Measurements from ENCODE around the gene TPCN1.

TPCN1 gene

GRCh38 chr12:113242560-113242959 is 21.3 kb downstream of the TPCN1 start:
- DNase-seq, result no peak

- no peak for DNase-seq
Measured at GRCh38 chr12:113244047-113244460, 22.8 kb downstream of the TPCN1 start.

GRCh38 chr12:113244478-113244958 is 23.3 kb downstream of the TPCN1 start:
- DNase-seq, result no peak

- DNase-seq, result peak; percentile 39 to 78
Measured at GRCh38 chr12:113245695-113246477, 24.6 kb downstream of the TPCN1 start.

- no peak for DNase-seq
Measured at GRCh38 chr12:113246478-113247122, 25.3 kb downstream of the TPCN1 start.

- DNase-seq, result peak in 1 of 2 experiments; percentile 57
Measured at GRCh38 chr12:113247123-113248050, 26.1 kb downstream of the TPCN1 start.

- DNase-seq, result no peak
Measured at GRCh38 chr12:113248051-113248825, 27.0 kb downstream of the TPCN1 start.

GRCh38 chr12:113248842-113249435 is 27.7 kb downstream of the TPCN1 start:
- DNase-seq, result no peak

- no peak for DNase-seq
Measured at GRCh38 chr12:113249546-113249945, 28.3 kb downstream of the TPCN1 start.

- no peak for DNase-seq
Measured at GRCh38 chr12:113250045-113250444, 28.8 kb downstream of the TPCN1 start.

GRCh38 chr12:113251404-113252070 is 30.3 kb downstream of the TPCN1 start:
- DNase-seq, result no peak

GRCh38 chr12:113252494-113252893 is 31.2 kb downstream of the TPCN1 start:
- no peak for DNase-seq

- no peak for DNase-seq
Measured at GRCh38 chr12:113253532-113254285, 32.4 kb downstream of the TPCN1 start.

- no peak for DNase-seq
Measured at GRCh38 chr12:113254298-113254697, 33.0 kb downstream of the TPCN1 start.

- no peak for DNase-seq
Measured at GRCh38 chr12:113257564-113257963, 36.3 kb downstream of the TPCN1 start.

GRCh38 chr12:113260127-113260526 is 38.9 kb downstream of the TPCN1 start:
- DNase-seq, result no peak

GRCh38 chr12:113260636-113261300 is 39.5 kb downstream of the TPCN1 start:
- DNase-seq, result no peak

GRCh38 chr12:113261847-113262470 is 40.7 kb downstream of the TPCN1 start:
- DNase-seq, result no peak

GRCh38 chr12:113262710-113263109 is 41.4 kb downstream of the TPCN1 start:
- DNase-seq, result no peak
